Heart right ventricle (tissue), 16 donors: ENCODE results near the gene NPB. TPM values are rescaled to one million over a fixed set of nuclear protein-coding genes. Genes with fewer than 3 reads are reported as not detected.

Source experiments
- ATAC-seq, 8 donors: fragments of 200-7000 bp; cut with Tn5 transposase; one replicate each; pipeline ENCODE4 v1.9.1; 2020; ENCODE audit warnings: mild to moderate bottlenecking in 8 of 8, moderate library complexity in 8 of 8, moderate number of reproducible peaks in 1 of 8
- DNase-seq, 2 donors: peaks; one replicate each; pipeline ENCODE4 v3.0.0-alpha.2; 2020
- H3K27ac ChIP-seq, 10 donors: fragments of 200-600 bp; sonication (generic) in 2 of 10; one replicate each; pipeline versions ENCODE4 v1.5.0 to v1.8.0; 2020 to 2022; ENCODE audit warnings: mild to moderate bottlenecking in 3 of 10
- H3K27me3 ChIP-seq, 7 donors: fragments of 200-600 bp; one replicate each; pipeline ENCODE4 v1.8.0; 2021 to 2022; ENCODE audit warnings: mild to moderate bottlenecking in 2 of 7
- H3K36me3 ChIP-seq, 9 donors: fragments of 200-600 bp; sonication (generic) in 1 of 9; one replicate each; pipeline versions ENCODE4 v1.5.0 to v1.8.0; 2020 to 2022; ENCODE audit warnings: mild to moderate bottlenecking in 2 of 9
- H3K4me1 ChIP-seq, 9 donors: fragments of 200-600 bp; sonication (generic) in 1 of 9; one replicate each; pipeline versions ENCODE4 v1.5.0 to v1.8.0; 2020 to 2022; ENCODE audit warnings: mild to moderate bottlenecking in 4 of 9
- H3K4me3 ChIP-seq, 10 donors: fragments of 200-600 bp; sonication (generic) in 2 of 10; one replicate each; pipeline versions ENCODE4 v1.5.0 to v1.8.0; 2020 to 2022; ENCODE audit warnings: mild to moderate bottlenecking in 7 of 10, moderate library complexity in 2 of 10
- H3K9me3 ChIP-seq, 11 donors: fragments of 200-600 bp in 10 of 11; sonication (generic) in 2 of 11; one replicate each; pipeline versions ENCODE4 v1.5.0 to v1.8.0; 2013 to 2022; ENCODE audit warnings: mild to moderate bottlenecking in 2 of 11, control low read depth in 1 of 11, moderate library complexity in 1 of 11
- CTCF ChIP-seq, 9 donors: fragments of 200-600 bp; sonication (generic) in 2 of 9; IDR thresholded peaks; one replicate each; pipeline versions ENCODE4 v1.5.0 to v1.8.0; 2021 to 2022; ENCODE audit warnings: antibody characterized with exemption in 9 of 9, mild to moderate bottlenecking in 5 of 9, moderate library complexity in 1 of 9
- WGBS, 2 donors: extraction: QIAGEN DNeasy Blood & Tissue Kit; methylation state at CpG; one replicate each; pipeline ENCODE4 v1.1.7; 2013; ENCODE audit warnings: inconsistent platforms in 1 of 2; 5-methylcytosine and 5-hydroxymethylcytosine counted together
- intact Hi-C, 10 donors: fragments of 100-400 bp; cut with DNase I; formaldehyde crosslinking; loops; one replicate each; pipeline versions ENCODE4 v1.11.1 to v1.14.2; 2022
- polyA plus RNA-seq, 2 donors: library from polyadenylated mRNA; stranded (reverse); fragments of 200-250 nt; gene quantifications; one replicate each; pipeline ENCODE4 v1.2.3, GENCODE V29; 2013
- total RNA-seq, 10 donors: library from RNA; stranded (reverse); fragmentation: NEBNext Ultra II Directional in 3 of 10; extraction: Animal tissue kit (Norgen Biotek cat#: 25700) in 3 of 10; gene quantifications; one replicate each; pipeline versions ENCODE4 v1.2.1 to v1.2.4, GENCODE V29; 2021 to 2023
- donor health status: Arrhythmogenic right ventricular cardiomyopathy.
- donor health status: ischemic (EF 13 %, LVEDD 7.1; RV severe dilation, severe dysfunction).
- donor health status: healthy with polysubstance abuse.
- donor health status: DM: no; HTN: yes; CAD: no.
- donor health status: DM: no; HTN: no; CAD: no.
- donor health status: ischemic (EF 25% LVEDD 6.9; RV normal size, moderate dysfunction).
- donor health status: ischemic (EF 25% LVEDD 5.7; RV mildly dilated, moderate dysfunction).
- donor health status: healthy.
- donor health status: DM: yes; HTN: yes; CAD: no.
- donor health status: Ischemic cardiomyopathy.
- donor health status: ischemic (EF 35%, LVEDD 5.7; RV mildly dilated, moderate dysfunction).
- donor health status: nonischemic (EF 11% LVEDD 7.7; RV severe dilation, severe dysfunction).
- donor health status: DM: yes; HTN: yes; CAD: no.
- donor health status: PGD.
- donor health status: ischemic (EF 29% LVEDD 5.4; RV normal size, mild dysfunction).
- donor health status: nonischemic (EF 23%, LVEDD 6.1; RV moderate dilation, normal function).

Gene NPB
- total and polyA plus RNA-seq, 12 donors: 0.13 to 0.83 (median 0.42) TPM

GRCh38 chr17:81868674-81869220 is 33.3 kb upstream of the NPB start:
- Histone ChIP-seq H3K4me3 (peak overlapping the region in 3 of 10 donors; percentile 71 to 98 (median 94)), H3K9me3 (no peaks in the 10 kb centered on the region), H3K4me1 (peaks cover 27 to 83% (median 60%) of the 10 kb centered on the region in 9 donors), H3K27ac (peak overlapping the region in 8 of 10 donors; percentile 92 to 99 (median 99)), H3K27me3 (no peaks in the 10 kb centered on the region), H3K36me3 (peaks cover 0 to 51% (median 20%) of the 10 kb centered on the region in 9 donors)
- ATAC-seq (peak in 2 of 8 donors; percentile 0 to 1), DNase-seq (peak in 1 of 2 donors; percentile 24)
- WGBS, 2 donors: 56 to 59% methylated on average over 28 to 30 of the region's 30 CpGs
- intact Hi-C loops: no loop called here
- no peak for TF ChIP-seq CTCF (IDR thresholded peaks at IDR 0.05)

- Histone ChIP-seq H3K27ac (peak overlapping the region in 9 of 10 donors; percentile 92 to 99 (median 99)), H3K27me3 (no peaks in the 10 kb centered on the region), H3K4me3 (peak overlapping the region; percentile 62 to 98 (median 85)), H3K9me3 (no peaks in the 10 kb centered on the region), H3K36me3 (peaks cover 0 to 51% (median 20%) of the 10 kb centered on the region in 9 donors), H3K4me1 (peaks cover 27 to 77% (median 55%) of the 10 kb centered on the region in 9 donors)
- DNase-seq (peak; percentile 24 to 58), ATAC-seq (peak in 7 of 8 donors; percentile 3 to 31 (median 20))
- TF ChIP-seq CTCF (IDR thresholded peaks at IDR 0.05): peak; percentile 82 to 92 (median 88)
- intact Hi-C loops: loop anchor here in 1 of 10 donors (5.0 kb wide), 1 partner anchor 37 kb away; the partner anchor contains the start of gene MCRIP1
- WGBS, 2 donors: 33 to 39% methylated on average over 52 of the region's 52 CpGs
These were observed 32.6 kb upstream of the NPB start for GRCh38 chr17:81869221-81870130.

GRCh38 chr17:81870131-81870980 is 31.7 kb upstream of the NPB start:
- Histone ChIP-seq H3K9me3 (no peaks in the 10 kb centered on the region), H3K4me3 (peak overlapping the region; percentile 62 to 98 (median 85)), H3K4me1 (peaks cover 27 to 72% (median 55%) of the 10 kb centered on the region in 9 donors), H3K27ac (peak overlapping the region; percentile 92 to 99 (median 98)), H3K36me3 (peaks cover 0 to 43% (median 20%) of the 10 kb centered on the region in 9 donors), H3K27me3 (no peaks in the 10 kb centered on the region)
- WGBS, 2 donors: 2 to 3% methylated on average over 65 of the region's 65 CpGs
- no peak for TF ChIP-seq CTCF (IDR thresholded peaks at IDR 0.05)
- intact Hi-C loops: loop anchor here in 1 of 10 donors (5.0 kb wide), 1 partner anchor 38 kb away; the partner anchor contains the start of gene MCRIP1
- peak; percentile 1 to 28 (median 8) for ATAC-seq
- peak; percentile 35 to 45 for DNase-seq
